Measurements from ENCODE around the gene OGFOD1. TPM values are rescaled to one million over a fixed set of nuclear protein-coding genes. Genes with fewer than 3 reads are reported as not detected.

Gene OGFOD1
- total and polyA plus RNA-seq, 2 of the 13 experiments (the other 11 are each of a cell fraction or from before 2014, with no cell fraction given), result 35.2 to 81.3 TPM

- TF ChIP-seq ATF7 (IDR thresholded peaks at IDR 0.05) (no peak), ATF7 (CRISPR knock-in tag; IDR thresholded peaks at IDR 0.05) (peak; percentile 43; the same call in 1 of the 2 replicates), GPBP1L1 (CRISPR knock-in tag; IDR thresholded peaks at IDR 0.05) (no peak), TFDP2 (CRISPR knock-in tag; IDR thresholded peaks at IDR 0.05) (peak; percentile 74), ZNF703 (CRISPR knock-in tag; IDR thresholded peaks at IDR 0.05; ENCODE audit: borderline replicate concordance) (no peak), HIC2 (CRISPR knock-in tag; IDR thresholded peaks at IDR 0.05; ENCODE audit: low read depth) (0 out of 2 replicates have a peak, but pooled peaks have one; percentile 26), ZNF18 (CRISPR knock-in tag; IDR thresholded peaks at IDR 0.05; ENCODE audit: insufficient replicate concordance) (peak; percentile 62), GTF2F1 (IDR thresholded peaks at IDR 0.05; ENCODE audit: low read length) (no peak), ZNF644 (CRISPR knock-in tag; IDR thresholded peaks at IDR 0.05; ENCODE audit: low read depth) (no peak), ATF1 (CRISPR knock-in tag; IDR thresholded peaks at IDR 0.05) (no peak), SATB2 (CRISPR knock-in tag; IDR thresholded peaks at IDR 0.05) (no peak), ETV6 (CRISPR knock-in tag; conservative IDR thresholded peaks at IDR 0.05) (peak; percentile 41; the same call in 1 of the 2 replicates), ZSCAN22 (CRISPR knock-in tag; IDR thresholded peaks at IDR 0.05) (no peak), SP5 (CRISPR knock-in tag; IDR thresholded peaks at IDR 0.05; ENCODE audit: borderline replicate concordance, low read depth) (peak; percentile 62; the same call in 1 of the 2 replicates), ZNF670 (CRISPR knock-in tag; IDR thresholded peaks at IDR 0.05; ENCODE audit: borderline replicate concordance) (peak; percentile 90), MAF1 (CRISPR knock-in tag; IDR thresholded peaks at IDR 0.05; ENCODE audit: borderline replicate concordance) (peak; percentile 73; the same call in 1 of the 2 replicates), KAT7 (CRISPR knock-in tag; IDR thresholded peaks at IDR 0.05; ENCODE audit: borderline replicate concordance) (peak; percentile 63; the same call in 1 of the 2 replicates), ZNF614 (CRISPR knock-in tag; IDR thresholded peaks at IDR 0.05; ENCODE audit: borderline replicate concordance) (peak; percentile 28; the same call in 1 of the 2 replicates), ISX (CRISPR knock-in tag; conservative IDR thresholded peaks at IDR 0.05) (no peak), ZNF33A (CRISPR knock-in tag; IDR thresholded peaks at IDR 0.05; ENCODE audit: borderline replicate concordance) (peak; percentile 97), ZNF878 (CRISPR knock-in tag; IDR thresholded peaks at IDR 0.05) (no peak), ZNF777 (CRISPR knock-in tag; IDR thresholded peaks at IDR 0.05) (peak; percentile 94), DR1 (CRISPR knock-in tag; IDR thresholded peaks at IDR 0.05) (peak; percentile 77; the same call in 1 of the 2 replicates), ZNF660 (CRISPR knock-in tag; IDR thresholded peaks at IDR 0.05; ENCODE audit: borderline replicate concordance, low read depth) (no peak)
These were observed 68.3 kb downstream of the OGFOD1 start, which contains the start of gene BBS2 (continued) for GRCh38 chr16:56519459-56520250.

Data from HepG2 (cell line).